HCT116 (cell line): ENCODE measurements around the gene MYOM1.

ENCODE experiments used
- CTCF ChIP-seq, 3 experiments: fragments of 200-600 bp in 1 of 3; sonication (generic) in 1 of 3; IDR thresholded peaks in 2 of 3; conservative IDR thresholded peaks in 1 of 3; 2 replicates each; pipeline ENCODE4 v1.5.1; 2012 to 2017; ENCODE audit warnings: low read depth in 2 of 3, low read length in 2 of 3, antibody characterized with exemption in 1 of 3, borderline replicate concordance in 1 of 3, control low read depth in 1 of 3, mild to moderate bottlenecking in 1 of 3, mixed read lengths in 1 of 3, mixed run types in 1 of 3, moderate library complexity in 1 of 3; ENCODE audit not compliant: insufficient read depth in 1 of 3
- EZH2phosphoT487 ChIP-seq: fragments of 200-600 bp; IDR thresholded peaks from 2 replicates; pipeline ENCODE4 v1.6.1; 2018; ENCODE audit warnings: antibody characterized with exemption, borderline replicate concordance
- POLR2AphosphoS5 ChIP-seq: IDR thresholded peaks from 2 replicates; pipeline ENCODE4 v1.6.1; 2011; ENCODE audit warnings: mild to moderate bottlenecking, low read depth, low read length, moderate library complexity
- REST ChIP-seq: IDR thresholded peaks from 2 replicates; pipeline ENCODE4 v1.6.1; 2012; ENCODE audit warnings: low read depth
- ZNF274 ChIP-seq: fragments of 200-500 bp; sonication (Bioruptor generic); IDR thresholded peaks from 2 replicates; pipeline ENCODE4 v1.6.1; 2014; ENCODE audit warnings: mild to moderate bottlenecking, low read depth, low read length, inconsistent platforms

- TF ChIP-seq CTCF (IDR thresholded peaks at IDR 0.05 in 2 of 3, conservative IDR thresholded peaks at IDR 0.05 in 1 of 3; ENCODE audit: borderline replicate concordance in 1 of 3, insufficient read depth in 1 of 3, low read depth in 2 of 3, low read length in 2 of 3): no peak
- TF ChIP-seq EZH2phosphoT487: no peak
- TF ChIP-seq REST: no peak
- TF ChIP-seq POLR2AphosphoS5: no peak
- no peak for TF ChIP-seq ZNF274
Observed at GRCh38 chr18:3147935-3148554, 71.7 kb downstream of the MYOM1 start.
